ENCODE results near the gene FOXC2.
A peak's percentile ranks its signal among the peaks of the same experiment; 100 is the strongest.

The FOXC2 gene

DNA sequence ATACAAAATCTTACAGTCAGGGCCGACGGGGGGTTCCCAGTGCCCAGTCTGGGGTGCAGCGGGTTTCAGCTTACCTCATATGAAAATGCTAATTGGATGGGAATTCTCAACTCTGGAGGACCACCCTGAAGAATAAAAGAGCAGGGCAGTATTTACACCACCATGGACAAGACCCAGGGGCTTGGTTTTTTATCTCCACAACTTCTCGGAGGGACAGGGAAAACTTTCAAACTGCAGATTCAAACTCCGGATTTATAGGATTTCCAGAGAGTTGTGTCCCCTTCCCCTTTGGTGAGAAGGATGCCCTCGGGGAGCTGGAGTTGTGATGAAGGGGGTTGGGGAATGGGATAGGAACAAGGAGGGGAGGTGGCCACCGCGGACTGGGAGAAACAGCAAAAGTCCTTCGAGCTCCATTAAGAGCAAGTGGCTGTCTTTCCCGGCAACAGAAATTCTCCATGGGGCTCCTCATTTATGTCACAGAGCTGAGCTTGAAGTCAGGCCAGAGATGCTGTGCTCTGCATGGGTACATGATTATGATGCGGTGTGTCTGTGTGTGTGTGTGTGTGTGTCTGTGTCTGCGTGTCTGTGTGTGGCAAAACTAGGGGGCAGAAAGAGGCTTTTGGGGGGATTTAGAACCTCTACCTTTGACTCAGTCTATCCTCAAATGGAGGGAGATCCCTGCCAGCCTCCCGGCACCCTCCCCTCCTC, 27.4 kb downstream of the FOXC2 start:
- DNase-seq, result no peak

DNA sequence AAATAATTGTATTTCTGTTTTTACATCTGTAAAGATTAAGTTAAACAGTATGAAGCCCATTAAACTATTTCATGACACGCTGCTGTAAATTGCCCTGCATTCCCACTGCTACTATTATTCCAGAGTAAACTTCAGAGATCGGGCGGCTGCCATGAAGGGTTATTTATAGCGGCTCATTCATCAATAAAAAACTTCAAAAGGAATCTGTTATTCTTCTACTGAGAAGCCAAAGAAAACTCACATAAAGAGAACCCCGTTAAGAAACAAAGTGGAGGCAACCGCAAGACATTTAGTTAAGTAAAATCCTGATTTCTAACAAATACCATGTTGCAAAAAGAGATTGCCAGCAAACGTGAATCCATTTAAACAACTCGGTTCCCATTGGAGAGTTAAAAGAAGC, 28.1 kb downstream of the FOXC2 start:
- no peak for DNase-seq

DNA sequence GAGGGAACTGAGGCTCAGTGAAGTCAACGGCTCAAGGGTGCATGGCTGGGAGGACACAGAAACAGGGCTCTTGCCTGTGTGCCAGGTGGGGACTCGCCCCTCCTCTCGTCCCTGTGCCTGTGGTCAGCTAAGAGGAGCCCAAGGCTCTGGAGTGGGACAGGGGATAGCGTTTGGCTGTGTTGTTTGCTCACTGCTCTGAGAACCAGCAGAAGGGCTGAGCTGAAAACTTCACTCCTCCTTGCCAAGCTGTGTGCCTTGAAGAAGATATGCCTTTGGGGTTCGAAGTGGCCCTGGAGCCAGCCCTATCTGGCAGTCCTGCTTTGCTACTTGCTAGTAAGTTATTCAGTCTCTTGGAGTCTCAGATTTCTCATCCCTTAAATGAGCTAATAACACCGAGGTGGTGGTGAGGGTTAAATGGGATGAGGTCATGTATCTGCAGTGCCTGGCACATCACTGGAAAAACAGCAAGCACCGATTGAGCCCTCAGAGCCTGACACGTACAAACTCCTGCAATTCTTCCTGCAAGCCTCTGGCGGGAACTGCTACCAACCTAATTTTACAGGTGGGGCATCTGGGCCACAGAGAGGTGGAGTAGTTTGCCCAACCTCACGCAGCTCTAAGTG, 29.5 kb downstream of the FOXC2 start:
- DNase-seq, result no peak

DNA sequence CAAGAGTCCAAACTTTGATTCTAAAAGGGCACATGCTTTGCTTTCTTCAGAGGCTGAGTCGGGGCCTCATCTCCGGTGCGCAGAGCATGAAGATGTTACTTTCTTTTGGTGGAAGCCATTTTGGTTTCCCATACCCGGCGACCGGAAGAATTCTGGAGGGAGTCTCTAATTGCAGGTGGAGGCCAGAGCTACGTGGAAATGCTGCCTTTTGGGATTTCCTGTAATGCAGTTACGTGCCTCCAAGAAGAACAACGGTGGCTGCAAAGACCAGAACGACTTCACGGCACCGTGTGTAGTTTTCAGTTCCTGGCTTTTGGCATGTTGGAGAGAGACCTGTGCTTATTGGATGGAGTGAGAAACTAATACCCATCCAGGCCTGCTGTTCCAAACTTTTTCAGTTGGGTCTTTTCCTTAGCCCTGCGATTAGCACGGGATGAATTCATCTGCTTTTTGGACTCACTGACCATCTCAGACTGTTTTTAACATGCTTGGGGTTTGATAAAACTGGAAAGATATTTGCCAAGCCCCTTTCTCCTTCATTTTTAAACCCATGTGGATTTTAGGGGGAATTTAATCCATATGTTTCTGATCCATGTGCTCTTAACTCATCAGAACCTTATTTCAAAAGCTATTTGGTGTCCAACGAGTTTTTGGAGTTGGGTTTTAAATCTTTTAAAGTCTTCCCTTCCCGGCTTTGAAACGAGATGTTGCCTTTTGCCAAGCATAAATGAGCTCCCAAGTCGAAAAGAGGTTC, 30.7 kb downstream of the FOXC2 start:
- DNase-seq, result no peak

DNA sequence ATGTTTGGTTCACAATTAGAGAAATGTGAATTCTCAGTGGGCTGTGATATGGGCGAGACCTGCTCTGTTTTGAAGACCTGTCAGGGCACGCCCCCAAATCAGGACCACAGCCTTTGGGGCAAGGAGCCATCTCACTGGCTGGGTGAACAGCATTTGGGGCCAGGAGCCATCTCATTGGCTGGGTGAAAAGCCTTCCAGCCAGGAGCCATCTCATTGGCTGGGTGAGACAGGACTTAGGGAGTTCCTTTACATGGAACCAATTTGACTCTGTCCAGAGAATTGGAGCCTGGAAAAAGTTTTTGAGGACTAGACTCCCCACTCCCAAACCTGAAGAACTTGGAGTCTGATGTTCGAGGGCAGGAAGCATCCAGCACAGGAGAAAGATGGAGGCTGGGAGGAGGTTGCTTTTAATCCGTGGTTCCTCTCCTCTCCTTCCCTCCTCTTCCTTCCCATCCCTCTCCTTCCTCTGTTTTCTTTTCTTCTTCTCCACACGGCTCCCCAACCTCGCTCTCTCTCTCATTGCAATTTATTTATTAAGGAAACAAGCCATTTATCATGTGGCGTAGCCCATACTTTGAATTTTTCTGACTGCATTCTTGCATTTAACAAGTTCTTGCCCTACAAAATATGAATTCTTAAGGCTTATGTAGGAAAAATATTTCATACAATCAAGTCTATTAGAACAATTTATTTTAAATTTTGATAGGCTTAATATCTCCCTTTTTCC, 31.4 kb downstream of the FOXC2 start:
- DNase-seq, result no peak

DNA sequence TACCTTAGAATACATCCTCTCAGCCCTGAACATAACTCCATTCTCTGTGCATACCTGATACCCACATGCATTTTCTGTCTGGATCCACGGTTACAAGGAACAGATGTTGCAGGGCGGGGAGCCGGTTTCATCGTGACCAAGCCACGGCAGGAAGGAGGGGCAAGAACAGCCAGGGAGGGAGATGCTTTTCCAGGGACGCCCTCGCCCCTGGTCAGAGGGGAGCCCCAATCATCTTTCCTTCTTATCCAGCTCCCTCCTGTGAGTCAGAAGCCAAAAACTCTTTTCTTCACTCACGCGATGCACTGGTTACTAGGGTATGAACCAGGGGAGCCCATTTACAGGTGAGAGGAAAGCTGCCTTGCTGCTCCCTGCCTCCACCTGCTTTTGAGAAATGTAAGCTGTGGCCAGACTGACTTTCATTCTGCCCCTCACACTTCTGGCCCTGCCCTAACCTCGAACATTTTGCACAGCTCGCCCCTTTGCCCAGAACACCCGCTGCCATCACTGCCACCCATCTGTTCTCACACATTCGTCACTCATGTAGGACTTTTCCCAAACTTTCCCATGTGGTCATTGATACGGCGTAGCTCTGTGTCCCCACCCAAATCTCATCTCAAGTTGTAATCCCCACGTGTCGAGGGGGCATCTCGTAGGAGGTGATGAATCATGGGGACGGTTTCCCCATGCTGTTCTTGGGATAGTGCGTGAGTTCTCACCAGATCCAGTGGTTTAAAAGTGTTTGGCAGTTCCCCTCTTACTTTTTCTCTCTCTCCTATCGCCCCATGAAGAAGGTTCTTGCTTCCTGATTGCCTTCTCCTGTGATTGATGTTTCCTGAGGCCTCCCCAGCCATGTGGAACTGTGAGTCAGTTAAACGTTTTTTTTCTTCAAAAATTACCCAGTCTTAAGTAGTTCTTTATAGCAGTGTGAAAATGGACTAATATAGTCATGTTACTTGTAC, 32.3 kb downstream of the FOXC2 start:
- DNase-seq, result no peak

DNA sequence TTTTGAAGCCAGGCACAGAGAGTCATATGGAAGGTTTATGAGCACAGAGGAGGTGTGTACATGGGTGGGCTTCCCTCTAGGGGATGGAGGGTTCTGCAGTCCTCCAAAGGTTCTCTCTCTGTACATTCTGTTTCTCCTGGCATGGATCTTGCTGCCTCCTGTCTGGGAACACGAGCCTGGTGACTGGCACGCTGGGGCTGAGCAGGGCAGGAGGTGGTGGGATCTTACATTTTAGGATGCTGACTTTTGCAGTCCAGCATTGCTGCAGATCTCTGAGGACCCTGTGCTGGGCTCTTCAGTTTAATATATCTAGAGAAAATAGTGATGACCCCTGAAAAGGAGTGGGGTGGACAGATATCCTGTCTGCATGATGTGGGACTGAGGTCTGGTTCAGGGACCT, 34.7 kb downstream of the FOXC2 start:
- DNase-seq, result no peak

DNA sequence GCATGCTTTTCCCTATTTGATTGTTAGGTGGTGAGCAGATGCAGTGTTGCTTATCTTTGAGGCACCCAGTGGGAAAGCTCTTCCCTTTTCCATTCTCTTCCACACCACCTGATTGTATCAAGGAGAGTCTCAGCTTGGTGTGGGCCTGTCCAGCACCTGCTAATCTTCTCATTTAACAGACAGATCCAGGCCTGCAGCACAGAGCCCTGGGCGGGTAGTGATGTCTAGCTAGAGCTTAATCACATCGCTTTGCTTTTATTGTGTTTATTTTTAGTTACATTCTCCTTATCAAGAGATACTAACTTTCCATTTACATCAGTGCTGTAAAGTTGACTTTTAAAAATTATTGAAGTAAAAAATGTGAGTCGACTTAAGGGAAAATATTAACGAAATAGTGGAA, 35.9 kb downstream of the FOXC2 start:
- DNase-seq, result no peak

DNA sequence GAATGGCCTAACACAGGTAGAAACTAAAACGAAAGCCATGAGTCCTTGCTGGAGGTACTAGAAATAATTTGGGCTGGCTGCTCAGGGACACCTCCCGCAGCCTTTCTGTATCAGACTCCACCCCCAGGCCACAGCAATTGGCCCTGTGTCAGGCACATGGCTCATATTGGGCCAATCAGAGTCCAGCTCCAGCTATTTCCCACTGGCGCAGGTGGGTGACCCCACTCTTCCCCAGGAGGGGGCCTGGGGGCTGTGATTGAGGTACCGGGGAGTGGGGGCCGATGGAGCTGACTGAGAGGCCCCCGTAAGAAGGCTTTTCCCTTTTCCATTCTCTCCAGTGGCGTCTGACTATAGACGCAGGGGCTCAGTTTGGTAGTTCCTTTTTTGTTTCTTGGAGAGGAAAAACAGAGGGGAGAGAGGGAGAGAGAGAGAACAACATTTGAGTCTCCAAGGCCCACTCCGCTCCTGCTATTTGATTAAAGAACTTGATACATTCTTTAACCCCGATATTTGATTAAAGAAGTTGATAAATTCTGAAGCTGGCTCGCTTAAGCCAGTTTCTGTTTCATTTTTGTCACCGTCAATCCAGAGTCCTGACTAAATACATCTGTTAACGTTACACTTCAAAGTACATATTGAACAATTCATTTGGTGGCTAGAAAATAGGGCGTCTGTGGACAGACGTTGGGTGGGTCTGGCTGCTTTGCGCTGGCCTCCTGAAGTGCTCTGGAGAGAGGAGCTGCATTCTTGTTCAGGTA, 38.0 kb downstream of the FOXC2 start:
- peak; percentile 18 for DNase-seq

DNA sequence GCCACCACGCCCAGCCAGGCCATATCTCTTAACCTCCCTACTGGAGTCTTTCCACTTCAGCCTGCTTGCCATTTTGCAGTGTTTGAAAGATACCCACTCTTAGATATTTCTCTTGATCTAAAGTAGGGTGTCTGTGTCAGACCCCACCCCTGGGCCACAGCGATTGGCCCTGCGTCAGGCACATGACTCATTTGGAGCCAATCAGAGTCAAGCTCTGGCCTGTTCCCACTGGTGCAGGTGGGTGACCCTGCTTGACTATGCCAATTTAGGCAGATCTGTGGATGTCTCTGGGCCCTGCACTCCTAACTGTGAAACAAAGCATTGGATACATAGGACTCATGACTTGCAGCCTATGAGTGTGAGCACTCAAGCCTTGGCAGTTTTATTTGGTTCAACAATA, 39.3 kb downstream of the FOXC2 start:
- no peak for DNase-seq

DNA sequence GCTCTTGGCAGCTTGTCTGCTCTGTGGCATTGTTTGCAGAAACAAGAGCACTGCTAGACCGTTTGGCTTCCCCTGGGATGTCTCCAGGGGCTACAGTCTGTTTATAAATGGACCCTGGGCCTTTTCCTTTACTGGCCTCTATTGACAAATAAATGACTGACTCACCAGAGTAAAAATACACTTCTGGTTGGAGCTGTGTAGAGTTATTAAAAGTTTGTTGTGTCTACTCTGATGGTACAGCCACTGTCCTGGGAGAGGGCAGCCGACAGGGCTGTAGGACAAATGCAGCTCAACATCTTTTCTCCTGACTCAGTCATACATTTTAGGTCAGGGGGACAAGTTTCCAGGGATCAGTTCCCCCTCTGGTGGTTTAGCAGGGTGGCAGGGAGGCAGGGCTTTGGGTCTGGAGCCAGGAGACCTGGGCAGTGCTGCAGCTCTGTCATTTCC, 41.7 kb downstream of the FOXC2 start:
- DNase-seq, result no peak

DNA sequence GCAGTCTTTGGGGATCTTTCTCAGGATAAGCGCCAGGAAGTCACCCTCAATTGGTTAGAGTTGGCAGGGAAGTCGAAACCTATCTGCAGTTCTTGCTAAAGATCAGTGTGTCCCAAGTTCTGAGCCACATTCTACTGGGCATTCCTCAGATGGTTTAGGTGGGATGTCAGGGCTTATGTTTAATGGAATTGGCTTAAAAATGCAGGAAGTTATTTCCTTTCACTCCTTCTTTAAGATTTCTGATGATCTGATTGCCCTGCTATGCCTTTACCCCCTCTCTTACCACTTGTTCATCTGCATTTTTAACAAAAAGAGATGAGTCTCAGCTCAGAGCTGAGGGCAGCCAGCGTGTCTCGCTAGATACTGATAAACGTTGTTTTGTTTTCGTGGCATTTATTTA, 42.5 kb downstream of the FOXC2 start:
- DNase-seq, result no peak

DNA sequence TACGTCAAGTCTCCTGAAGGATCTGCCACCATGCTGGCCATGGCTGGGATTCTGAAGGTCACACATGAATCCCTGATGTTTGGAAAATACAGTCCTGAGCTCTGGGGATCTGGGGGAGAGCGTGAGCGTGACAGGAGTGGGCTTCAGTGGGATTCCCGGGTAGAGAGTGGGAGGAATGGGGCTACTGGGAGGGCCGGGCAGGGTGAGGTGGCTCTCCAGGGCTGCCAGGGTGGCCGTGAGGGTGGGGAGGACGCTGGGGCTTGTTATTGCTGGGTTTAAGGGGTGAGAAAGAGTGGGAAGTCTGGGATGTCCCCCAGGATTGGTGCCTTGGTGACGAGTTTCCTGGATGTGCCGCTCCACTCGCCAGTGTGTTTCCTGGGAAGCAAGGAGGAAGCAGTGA, 43.0 kb downstream of the FOXC2 start:
- DNase-seq, result no peak

DNA sequence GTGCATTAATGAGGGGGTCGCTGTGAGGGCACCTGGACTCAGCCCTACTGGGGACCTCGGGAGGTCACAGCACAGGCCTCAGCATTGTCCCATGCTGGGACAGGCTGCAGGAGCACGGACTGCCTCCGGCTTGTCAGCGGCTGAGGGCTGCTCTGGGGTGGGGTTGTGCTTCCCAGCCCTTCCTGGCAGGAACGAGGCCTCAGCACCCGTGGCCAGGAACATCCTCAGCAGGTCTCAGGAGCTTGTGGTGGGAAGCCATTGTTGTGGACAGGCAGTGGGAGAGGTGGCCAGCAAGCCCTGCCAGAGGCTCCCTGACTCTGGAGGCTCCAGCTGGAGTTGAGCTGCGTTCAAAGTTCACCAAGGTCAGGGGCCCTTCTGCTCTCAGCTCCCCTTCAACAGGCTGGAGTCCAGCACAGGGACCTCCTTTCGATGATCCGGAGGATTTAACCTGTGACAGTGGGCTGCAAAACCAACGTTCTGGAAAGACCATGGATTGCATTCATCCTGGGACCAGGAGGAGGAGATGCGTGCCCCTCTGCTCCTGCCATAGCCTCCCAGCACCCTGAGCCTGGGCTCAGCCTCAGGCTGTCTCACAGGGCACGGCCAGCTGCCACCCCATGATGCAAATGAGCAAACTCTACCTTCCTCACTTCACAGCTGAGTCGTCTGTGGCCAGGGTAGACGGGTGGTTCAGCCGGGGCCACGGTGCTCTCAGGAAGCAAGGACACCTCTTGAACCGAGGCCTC, 44.3 kb downstream of the FOXC2 start:
- no peak for DNase-seq

DNA sequence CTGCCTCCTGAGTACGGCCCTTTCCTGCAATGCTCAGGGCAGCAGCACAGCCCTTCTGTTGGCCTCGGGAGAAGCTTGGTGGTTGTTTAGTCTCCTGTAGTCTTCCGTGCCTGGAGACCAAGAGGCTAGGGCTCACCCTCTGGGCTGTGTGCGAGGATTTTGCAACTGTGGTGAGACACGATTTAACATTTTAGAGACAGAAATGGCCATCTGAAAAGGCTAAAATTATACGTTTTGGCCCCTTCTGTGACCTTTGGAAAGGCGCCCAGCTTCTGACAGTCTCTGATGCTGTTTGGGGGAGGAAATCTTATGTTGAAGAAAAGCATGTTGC, 44.9 kb downstream of the FOXC2 start:
- no peak for DNase-seq

DNA sequence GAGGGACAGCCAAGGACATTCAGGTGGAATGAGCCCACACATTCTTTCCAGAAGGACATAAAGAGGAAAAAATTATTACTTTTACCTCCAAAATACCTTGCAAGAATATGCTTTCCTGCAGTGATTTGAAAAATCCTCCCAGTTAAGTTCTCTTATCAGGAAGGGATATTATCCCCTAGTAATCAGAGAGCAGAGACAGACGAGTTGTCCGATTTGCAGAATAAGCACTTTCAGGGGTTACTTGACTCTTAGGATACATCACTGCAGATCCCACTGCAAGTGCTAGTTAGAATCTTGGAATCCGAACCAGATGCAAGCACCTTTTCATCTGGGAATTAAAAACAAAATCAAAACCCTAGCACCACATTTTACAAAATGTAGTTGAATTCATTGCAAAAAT, 45.3 kb downstream of the FOXC2 start:
- DNase-seq, result no peak

DNA sequence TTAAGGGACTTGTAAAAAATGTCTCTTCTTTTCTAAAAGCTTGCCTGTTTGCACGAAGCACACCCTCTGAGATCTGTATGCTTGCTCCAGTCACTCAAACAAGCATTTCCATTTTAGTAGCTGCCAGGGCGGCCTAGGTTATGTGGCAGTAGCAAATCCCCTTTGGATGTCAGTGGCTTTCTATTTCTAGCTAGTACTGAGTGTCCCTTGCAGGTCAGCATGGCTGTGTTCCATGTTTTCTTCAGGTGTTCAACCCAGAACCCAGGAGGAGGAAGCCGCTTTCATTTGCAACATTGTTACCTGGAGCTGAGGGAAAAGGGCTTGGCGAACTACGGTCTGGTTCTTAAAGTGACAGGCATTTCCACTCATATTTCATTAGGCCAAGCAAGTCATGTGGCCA, 48.1 kb downstream of the FOXC2 start:
- DNase-seq, result no peak

DNA sequence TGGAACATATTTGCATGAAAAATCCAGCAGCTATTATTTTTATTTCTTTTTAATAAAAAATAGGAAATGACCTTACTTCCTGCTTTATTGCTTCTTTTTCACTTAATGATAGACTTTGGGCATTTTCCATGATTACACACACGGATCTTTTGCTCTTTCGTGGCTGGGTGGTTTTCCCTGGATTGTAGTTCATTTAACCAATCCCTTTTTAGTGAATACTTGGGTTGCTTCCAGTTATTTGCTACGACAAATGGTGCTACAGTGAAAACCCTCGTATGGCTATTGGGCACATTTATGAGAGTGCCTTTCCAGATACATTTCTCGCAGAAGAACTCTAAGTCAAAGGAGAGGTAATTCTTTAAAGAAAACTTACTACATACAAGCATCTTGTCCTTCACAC, 50.3 kb downstream of the FOXC2 start:
- DNase-seq, result no peak

DNA sequence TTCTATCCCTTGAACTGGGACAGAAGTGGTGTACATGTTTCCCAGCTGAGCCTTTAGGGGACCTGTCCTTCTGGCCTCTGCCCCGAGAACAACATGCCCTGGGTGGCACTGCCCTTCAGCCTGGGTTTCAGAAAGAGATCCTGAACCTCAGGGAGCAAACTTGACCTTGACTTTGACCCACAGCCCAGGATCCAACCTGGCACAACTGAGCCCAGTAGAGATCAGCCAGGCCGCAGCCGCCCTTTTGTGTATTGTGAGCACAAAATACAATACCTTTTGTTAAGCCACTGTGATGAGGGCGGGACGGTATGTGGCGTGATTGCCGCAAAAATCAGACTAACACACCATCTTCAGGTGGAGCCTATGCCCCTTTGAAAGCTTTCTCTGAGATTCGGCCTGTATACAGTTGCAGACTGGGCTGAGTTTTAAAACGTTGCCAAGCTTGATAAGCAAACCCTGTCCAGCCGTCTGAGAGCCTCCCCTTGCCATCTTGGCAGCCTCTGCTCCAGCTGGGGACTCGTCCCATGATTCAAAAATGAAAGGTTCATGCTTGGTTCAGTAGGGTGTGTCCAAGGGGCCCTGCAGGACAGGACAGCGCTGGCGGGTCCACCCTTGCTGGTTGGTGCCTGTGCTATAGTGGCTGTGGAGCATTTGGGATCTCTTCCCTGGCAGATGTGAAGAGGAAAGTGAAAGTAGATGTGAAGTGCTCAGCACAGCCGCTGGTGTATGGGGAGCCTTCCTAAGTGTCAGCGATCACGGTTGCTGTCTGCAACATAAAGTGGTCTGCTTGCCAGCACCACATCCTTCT, 52.0 kb downstream of the FOXC2 start:
- no peak for DNase-seq
